Effector CD4-positive, alpha-beta T cell (primary cell): Measurements from ENCODE around the gene IL34.

Experiments used
- DNase-seq: peaks from one replicate; pipeline ENCODE4 v3.0.0-alpha.2; 2020

IL34 gene

DNA sequence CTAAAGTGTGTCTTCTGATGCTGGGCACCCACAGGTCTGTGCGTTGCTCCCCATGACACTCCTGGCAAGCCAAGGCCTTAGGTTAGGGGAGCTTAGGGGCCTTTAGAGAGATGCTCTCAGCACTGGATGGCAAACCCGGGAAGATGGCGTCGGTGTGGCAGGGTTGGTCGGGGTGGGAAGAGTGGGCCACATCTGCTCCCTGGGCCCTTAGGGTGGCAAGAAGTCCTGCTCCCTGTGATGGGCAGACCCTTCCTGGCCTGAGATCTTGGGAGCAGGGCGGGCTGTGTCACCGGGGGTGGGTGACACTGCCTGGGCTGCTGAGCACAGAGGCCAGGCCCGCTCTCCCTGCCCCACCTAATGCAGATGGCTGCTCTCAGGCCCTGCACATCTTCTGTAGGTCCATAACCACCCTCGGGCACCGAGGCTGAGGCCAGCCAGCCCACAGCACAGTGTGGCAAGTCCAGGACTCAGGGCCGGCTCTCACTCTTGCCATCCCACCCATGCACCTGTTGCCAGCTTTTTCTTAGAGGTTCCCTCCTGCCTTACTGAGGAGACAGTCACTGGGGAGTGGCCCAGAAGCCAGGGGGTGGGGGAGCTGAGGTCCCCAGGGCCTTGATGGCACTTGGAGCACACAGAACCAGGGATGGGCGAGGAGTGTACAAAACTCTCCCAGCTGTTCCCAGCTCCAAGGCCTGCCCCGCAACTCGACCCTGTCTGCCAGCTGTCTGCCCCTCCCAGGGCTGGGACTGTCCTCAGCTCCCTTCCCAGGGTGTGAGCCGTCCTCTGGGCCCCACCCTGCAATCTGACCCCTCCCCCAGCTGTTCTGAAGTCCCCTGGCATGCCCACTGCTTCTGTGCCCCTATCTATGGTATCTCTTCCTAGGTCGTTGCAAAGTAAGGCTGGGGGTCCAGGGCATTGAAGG is 43.9 kb downstream of the IL34 start:
- no peak for DNase-seq

- no peak for DNase-seq
These were observed 45.1 kb downstream of the IL34 start for GRCh38 chr16:70691223-70692129.

- DNase-seq: no peak
These were observed 45.9 kb downstream of the IL34 start for GRCh38 chr16:70692130-70692872.

DNA sequence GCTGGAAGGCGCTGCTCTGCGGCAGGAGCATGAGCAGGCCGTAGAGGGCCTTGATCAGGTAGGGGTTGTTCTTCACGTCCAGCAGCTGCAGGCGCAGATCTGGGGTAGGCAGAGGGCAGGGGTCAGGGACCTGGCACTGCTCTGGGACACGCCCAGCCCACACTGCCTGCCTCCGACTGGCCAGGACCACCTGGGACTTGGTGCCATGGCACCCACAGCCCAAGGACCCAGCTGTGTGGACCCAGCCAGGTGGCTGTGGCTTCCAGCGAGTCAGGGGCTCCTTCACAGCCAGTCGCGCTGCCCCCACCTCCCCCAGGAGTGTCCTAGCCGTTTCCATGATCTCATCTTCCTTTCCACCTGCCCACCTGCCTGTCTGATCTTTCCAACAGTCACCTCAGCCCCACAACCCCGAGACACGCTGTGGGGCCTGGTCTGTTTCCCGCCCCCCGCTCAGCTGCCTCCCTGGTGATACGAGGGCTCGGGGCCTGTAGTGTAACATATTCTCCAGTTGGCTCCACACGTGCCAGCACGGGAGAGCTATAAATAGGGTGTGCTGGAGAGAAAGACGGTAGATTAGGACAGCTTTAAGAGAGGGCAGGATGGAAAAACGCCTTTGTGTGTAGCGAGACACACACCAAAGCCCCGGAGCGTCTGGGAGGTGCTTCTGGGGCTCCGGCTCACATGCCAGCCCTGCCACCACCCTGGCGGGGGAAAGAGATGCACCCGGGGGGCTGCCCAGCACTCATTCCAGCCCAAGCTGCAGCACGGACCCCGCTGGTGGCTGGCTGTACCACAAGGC is 46.7 kb downstream of the IL34 start:
- no peak for DNase-seq

DNA sequence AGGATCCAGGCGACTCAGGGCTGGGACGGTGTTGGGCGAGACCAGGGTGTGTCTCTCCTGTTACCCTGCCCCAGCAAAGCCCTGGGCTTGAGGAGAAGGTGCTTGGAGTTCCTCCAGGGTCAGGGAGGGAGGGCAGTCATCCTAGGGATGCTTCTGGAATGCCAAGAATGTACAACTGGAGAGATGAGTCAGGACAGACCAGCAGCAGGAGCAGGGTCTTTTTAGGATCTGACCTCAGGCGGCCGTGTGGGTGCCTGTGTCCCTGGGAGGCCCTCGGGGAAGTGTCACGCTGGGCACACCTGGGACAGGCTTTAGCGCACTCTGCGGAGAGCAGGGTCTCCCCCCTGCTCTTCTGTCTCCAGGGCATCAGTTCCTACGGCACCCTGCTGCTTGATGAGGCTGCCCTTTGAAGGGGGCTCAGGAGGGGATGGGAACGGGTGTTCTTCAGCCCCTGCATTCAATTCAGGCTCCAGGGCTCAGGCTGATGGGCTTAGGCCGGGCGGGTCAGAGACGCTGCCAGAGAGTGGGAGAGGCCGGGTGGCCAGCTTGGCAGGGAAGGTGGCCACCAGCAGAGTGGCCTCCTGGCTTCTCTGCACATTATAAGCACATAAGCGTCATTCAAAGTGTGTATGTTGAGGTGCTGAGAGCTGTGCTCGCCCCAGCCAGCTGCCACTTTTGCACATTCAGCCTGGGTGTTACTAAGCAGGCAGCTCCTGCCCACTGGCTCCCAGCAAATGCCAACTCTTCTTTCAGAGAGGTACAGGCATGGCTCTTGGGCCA is 47.9 kb downstream of the IL34 start:
- DNase-seq: no peak

DNA sequence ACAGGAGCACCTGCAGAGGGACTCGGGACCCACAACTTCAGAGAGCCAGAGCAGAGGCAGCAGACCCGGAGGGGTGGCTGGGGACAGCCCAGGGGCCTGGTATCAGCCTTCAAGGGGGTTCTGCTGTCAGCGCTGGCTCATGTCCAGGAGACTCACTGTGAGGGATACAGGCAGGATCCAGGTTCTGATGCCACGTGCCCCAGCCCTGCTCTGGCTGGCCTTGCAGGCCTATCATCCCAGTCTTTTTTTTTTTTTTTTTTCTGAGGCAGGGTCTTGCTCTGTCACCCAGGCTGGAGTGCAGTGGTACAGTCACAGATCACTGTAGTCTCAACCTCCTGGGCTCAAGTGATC is 48.5 kb downstream of the IL34 start:
- no peak for DNase-seq

DNA sequence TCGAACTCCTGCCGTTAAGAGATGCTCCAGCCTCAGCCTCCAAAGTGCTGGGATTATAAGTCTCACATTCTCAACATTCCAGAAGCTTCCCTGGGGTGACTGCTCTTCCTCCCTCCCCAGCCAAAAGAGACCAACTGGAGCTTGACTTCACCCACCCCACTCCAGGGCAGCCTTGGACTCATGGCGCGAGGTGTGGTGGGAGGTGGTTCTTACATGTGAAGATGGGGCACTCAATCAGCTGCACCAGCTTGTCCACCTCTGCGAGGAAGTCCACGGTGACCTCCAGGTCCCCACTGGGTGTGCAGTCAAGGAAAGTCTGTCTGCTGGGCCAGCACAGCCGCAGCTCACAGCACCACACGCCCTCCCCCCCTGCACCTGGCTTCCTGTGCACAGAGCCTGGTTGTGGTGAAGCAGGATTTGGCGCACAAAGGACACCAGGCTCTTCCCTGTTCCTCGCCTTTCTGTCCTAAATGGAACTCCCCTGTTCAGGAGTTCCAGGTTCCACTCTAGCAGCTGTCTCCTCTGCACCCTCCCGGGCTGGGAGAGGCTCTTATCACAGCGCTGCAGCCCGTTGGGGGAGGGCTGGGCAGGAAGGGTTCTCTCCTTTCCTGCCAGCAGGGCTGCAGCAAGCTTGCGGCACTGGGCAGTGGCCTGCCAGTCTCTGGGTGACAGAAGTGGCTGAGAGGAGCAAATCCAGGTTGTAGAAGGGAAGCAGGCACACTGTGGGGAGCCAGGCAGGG is 49.1 kb downstream of the IL34 start:
- DNase-seq: no peak

- no peak for DNase-seq
These were observed 50.0 kb downstream of the IL34 start for GRCh38 chr16:70696355-70696754.

DNA sequence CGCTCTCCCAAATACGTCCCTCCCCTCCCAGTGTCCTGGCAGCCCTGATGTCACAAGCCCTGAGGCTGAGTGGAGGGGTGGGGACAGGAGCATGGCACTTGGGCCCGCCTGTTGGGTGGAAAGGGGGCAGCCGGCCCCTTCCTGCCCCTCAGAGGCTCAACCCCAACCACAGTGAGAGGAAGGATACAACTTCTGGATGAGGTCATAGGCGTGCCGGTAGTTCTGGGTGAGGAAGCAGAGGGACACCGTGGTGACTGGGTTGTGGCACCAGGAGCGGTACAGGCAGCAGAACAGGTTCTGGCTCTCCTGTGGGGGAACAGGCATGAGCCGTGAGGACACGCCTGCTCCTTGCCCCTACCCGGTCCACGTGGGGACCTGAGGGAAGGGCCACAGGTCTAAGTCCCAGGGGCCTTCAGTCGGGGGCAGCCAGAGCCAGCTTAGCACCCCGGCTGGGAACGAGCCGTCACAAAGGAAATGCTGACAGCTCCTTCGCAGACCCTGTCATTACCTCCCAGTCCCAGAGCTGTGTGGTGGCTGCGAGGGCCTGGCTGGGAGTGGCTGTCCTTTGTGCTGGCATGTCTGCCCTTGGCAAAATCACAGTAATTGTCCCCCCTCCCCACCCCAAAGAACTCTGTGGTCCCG is 50.7 kb downstream of the IL34 start:
- no peak for DNase-seq

DNA sequence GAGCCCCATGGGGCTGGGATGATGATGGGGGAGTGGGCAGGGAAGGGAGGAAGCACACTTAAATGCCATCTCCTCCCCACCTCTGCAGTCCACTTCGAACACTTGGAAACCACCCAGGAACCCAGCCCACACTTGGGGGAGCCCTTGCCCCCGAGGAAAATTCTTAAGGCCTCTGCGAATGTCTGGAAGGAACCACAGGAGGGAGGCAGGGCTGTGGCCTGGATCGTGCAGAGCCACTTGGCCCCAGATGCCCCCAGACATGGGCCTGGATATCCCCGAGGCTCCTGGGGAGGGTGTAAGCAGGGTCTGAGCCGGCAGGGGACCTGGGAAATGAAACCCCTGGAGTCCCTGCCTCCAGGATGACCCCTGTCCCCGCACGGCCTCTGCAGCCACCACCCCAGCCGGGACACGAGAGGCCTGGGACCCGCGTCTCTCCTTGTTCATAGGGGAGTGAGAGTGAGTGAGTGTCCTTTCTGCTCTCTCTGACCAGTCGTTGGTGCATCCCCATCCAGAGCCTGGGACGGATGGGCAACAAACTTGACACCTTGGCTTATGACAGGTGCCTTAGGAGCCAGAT is 51.3 kb downstream of the IL34 start:
- no peak for DNase-seq

- DNase-seq: no peak
These were observed 52.5 kb downstream of the IL34 start for GRCh38 chr16:70698901-70699300.

GRCh38 chr16:70699696-70700095 is 53.3 kb downstream of the IL34 start:
- DNase-seq: no peak

GRCh38 chr16:70700101-70701020 is 54.0 kb downstream of the IL34 start:
- no peak for DNase-seq

DNA sequence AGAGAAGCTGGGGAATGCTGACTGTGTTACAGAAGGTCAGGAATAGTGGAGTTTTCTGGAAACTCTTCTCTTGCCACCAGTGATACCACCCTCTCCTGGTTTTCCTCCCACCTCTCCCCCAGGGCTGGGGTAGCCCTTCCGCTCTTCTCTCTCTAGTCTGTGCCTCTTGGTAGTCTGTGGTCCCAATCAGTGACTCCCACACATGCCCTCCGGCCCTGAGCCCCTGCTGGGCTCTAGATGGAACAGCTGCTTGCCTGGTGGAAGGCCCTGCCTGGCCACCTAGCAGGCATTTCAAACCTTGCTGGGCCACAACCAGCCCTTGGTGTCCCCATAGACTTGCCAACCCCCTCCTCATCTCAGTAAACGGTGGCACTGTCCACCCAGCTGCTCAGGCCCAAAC is 54.7 kb downstream of the IL34 start:
- DNase-seq: no peak

DNA sequence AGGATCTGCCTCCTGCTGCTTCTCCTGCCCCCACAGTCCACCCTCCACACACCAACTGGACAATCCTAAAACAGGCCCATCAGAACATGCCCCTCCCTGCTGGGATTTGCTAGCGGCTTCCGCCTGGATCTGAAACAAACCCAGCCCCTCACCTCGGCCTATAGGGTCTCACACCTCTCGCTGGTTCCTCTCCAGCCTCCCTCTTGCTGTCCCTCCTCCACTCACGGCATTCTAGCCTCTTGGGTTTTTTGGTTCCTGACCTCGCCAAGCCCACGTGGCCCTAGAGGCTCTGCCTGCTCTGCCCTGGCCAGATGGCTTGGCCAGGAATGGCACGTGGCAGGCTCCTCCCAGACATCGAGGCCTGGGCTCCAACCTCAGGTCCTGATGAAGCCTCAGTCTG is 55.2 kb downstream of the IL34 start:
- no peak for DNase-seq

- no peak for DNase-seq
These were observed 55.6 kb downstream of the IL34 start for GRCh38 chr16:70701998-70702397.

DNA sequence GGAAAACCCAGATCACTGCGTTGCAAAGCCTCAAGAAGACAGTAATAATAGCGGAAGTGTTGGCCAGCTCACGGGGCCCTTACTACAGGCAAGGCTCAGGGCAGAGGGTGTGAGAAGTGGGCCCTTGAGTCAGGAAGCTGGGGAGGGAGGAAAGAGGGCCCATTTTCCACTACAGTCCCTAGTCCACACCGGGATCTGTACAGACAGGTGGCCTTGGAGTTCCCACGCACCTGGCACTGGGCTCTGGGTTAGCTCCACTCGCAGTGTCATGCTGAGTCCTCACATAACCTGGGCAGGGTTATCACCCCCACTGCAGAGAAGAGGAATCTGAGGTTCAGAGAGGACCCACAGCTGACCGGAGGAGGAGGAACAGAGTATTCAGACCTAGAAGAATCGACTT is 56.3 kb downstream of the IL34 start:
- no peak for DNase-seq

DNA sequence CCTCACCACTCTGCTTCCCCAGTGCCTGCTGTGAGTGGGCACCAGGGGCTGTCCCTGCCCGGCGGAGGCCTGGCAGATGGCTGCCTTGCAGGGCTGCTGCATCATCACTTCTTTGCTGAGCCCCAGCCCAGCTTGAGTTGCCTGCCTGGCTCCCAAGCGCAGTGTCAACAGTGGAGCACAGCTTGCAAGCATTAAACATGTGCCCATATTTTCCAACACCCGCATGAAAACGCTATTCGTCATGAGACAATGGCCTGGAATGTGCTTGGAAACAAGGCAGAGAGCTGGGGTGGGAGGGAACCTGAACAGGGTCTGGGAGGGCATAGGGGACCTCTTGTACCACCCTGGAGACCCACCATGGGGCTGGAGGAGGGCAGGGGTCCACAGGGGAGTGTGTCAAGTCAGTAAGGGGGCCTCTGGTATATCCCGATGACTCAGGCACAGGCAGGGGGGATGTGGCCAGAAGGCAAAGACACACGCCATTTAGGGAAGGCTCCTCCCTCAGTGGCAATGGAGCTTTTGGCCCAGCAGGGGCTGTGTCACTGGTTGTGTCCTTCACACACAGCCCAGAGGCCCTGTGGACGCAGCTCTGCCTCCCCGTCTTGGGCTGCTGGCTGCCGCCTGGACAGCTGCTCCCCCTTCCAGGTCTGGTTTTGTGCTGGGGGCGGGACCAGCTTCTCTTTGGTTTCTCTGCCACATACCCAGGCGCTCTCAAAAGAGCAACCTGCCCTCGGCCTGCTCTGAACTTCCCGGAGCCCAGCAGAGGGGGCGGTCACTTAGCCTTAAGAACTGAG is 56.9 kb downstream of the IL34 start:
- DNase-seq: no peak
